ENCODE measurements around the gene NDRG4.

DNA sequence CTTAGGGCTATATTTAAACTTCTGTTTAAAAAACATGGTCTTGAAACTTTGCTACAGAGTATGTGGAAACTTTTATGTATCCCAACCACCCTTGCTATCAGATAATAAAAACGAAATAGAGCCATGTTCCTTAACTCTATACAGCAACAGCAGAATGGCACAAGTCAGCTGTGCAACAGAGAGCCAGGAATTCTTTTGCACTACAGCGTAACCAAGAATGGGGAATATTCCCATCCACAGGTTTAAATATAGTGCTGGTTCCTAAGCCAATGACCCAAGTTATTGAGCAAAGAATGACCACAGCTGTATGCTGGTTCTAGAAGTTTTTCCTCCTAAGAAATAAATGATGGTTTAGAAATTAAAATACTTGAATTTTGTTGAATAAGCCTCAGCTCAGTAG lies 48.4 kb downstream of the NDRG4 start:
- TF ChIP-seq, protein P1, sequence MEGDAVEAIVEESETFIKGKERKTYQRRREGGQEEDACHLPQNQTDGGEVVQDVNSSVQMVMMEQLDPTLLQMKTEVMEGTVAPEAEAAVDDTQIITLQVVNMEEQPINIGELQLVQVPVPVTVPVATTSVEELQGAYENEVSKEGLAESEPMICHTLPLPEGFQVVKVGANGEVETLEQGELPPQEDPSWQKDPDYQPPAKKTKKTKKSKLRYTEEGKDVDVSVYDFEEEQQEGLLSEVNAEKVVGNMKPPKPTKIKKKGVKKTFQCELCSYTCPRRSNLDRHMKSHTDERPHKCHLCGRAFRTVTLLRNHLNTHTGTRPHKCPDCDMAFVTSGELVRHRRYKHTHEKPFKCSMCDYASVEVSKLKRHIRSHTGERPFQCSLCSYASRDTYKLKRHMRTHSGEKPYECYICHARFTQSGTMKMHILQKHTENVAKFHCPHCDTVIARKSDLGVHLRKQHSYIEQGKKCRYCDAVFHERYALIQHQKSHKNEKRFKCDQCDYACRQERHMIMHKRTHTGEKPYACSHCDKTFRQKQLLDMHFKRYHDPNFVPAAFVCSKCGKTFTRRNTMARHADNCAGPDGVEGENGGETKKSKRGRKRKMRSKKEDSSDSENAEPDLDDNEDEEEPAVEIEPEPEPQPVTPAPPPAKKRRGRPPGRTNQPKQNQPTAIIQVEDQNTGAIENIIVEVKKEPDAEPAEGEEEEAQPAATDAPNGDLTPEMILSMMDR (IDR thresholded peaks at IDR 0.05; ENCODE audit: low read depth, low read length, poor library complexity, severe bottlenecking), result no peak
- TF ChIP-seq EZH2phosphoT487 (IDR thresholded peaks at IDR 0.05; ENCODE audit: borderline replicate concordance, low read length), result no peak

Data from DOHH2 (cell line).